Psoas muscle (tissue), 8 donors: Measurements from ENCODE around the gene MRTFA. TPM values are rescaled to one million over a fixed set of nuclear protein-coding genes. Genes with fewer than 3 reads are reported as not detected.

Experiments
- ATAC-seq, 4 donors: fragments of 200-7000 bp; cut with Tn5 transposase; one replicate each; pipeline ENCODE4 v1.9.1; 2020; ENCODE audit warnings: moderate library complexity in 3 of 4, mild to moderate bottlenecking in 2 of 4
- DNase-seq, 2 donors: peaks; one replicate each; pipeline ENCODE4 v3.0.0-alpha.2; 2020
- H3K27ac ChIP-seq: fragments of 200-600 bp; one replicate; pipeline ENCODE4 v1.8.0; 2022
- H3K27me3 ChIP-seq, 3 donors: fragments of 200-600 bp in 1 of 3; one replicate each; pipeline versions ENCODE4 v1.6.1 to v1.8.0; 2013 to 2022; ENCODE audit warnings: low read length in 2 of 3, mild to moderate bottlenecking in 2 of 3, moderate library complexity in 1 of 3; ENCODE audit not compliant: insufficient read depth in 3 of 3
- H3K36me3 ChIP-seq, 2 donors: fragments of 200-600 bp in 1 of 2; one replicate each; pipeline versions ENCODE4 v1.6.1 to v1.8.0; 2013 to 2022; ENCODE audit warnings: low read depth in 1 of 2, mild to moderate bottlenecking in 1 of 2, moderate library complexity in 1 of 2; ENCODE audit not compliant: insufficient read depth in 1 of 2
- H3K4me1 ChIP-seq: fragments of 200-600 bp; one replicate; pipeline ENCODE4 v1.8.0; 2022
- H3K4me3 ChIP-seq: fragments of 200-600 bp; one replicate; pipeline ENCODE4 v1.8.0; 2022; ENCODE audit warnings: mild to moderate bottlenecking
- H3K9me3 ChIP-seq: fragments of 200-600 bp; one replicate; pipeline ENCODE4 v1.8.0; 2022
- CTCF ChIP-seq: fragments of 200-600 bp; IDR thresholded peaks from one replicate; pipeline ENCODE4 v1.8.0; 2022; ENCODE audit warnings: antibody characterized with exemption
- WGBS, 3 donors: extraction: QIAGEN DNeasy Blood & Tissue Kit; methylation state at CpG; one replicate each; pipeline versions ENCODE4 v1.1.6 to v1.1.7; 2013; 5-methylcytosine and 5-hydroxymethylcytosine counted together
- intact Hi-C, 2 donors: fragments of 100-400 bp; cut with DNase I; formaldehyde crosslinking; loops; one replicate each; pipeline versions ENCODE4 v1.11.0 to v1.14.2; 2022
- polyA plus RNA-seq, 3 donors: library from polyadenylated mRNA; stranded (reverse); fragments of 200-250 nt; gene quantifications; one replicate each; pipeline ENCODE4 v1.2.3, GENCODE V29; 2013
- total RNA-seq, 4 donors: library from RNA; stranded (reverse); fragmentation: NEBNext Ultra II Directional in 2 of 4; extraction: Animal tissue kit (Norgen Biotek cat#: 25700) in 2 of 4; gene quantifications; one replicate each; pipeline versions ENCODE4 v1.2.1 to v1.2.4, GENCODE V29; 2021 to 2023
- donor health status: healthy with polysubstance abuse.
- donor health status: DM: no; HTN: no; CAD: no; lungs with moderate emphysema.
- donor health status: Bipolar disorder and iron deficiency.
- donor health status: healthy.
- donor health status: DM: yes; HTN: yes; CAD: no.
- donor health status: DM: no; HTN: no; CAD: no.
- donor health status: DM: no; HTN: no; CAD: no.
- donor health status: DM: yes; HTN: yes; CAD: no.

The MRTFA gene
- total and polyA plus RNA-seq, 7 donors: 10.1 to 24.0 (median 15.7) TPM

GRCh38 chr22:40567626-40568328 lies 68.7 kb downstream of the MRTFA start:
- H3K27me3 ChIP-seq: no peaks in the 10 kb centered on the region
- DNase-seq: no peak
- no peak overlapping the region for H3K27ac ChIP-seq
- WGBS, 3 donors: 39 to 58% (median 42%) methylated on average over 1 of the region's 1 CpG
- H3K9me3 ChIP-seq: peaks cover 3% of the 10 kb centered on the region
- no peak for ATAC-seq
- intact Hi-C loops: no loop called here
- H3K4me3 ChIP-seq: no peak overlapping the region
- TF ChIP-seq CTCF: no peak
- H3K4me1 ChIP-seq: peaks cover 13% of the 10 kb centered on the region
- no peaks in the 10 kb centered on the region for H3K36me3 ChIP-seq

GRCh38 chr22:40567106-40567505 lies 69.4 kb downstream of the MRTFA start:
- ATAC-seq: no peak
- intact Hi-C loops: no loop called here
- WGBS, 3 donors: 90 to 94% (median 92%) methylated on average over 3 of the region's 3 CpGs

GRCh38 chr22:40560994-40561515 lies 75.5 kb downstream of the MRTFA start:
- intact Hi-C loops: no loop called here

More at GRCh38 chr22:40567106-40567505, 69.4 kb downstream of the MRTFA start:
- TF ChIP-seq CTCF: no peak
- Histone ChIP-seq H3K9me3 (peaks cover 3% of the 10 kb centered on the region), H3K36me3 (no peaks in the 10 kb centered on the region), H3K4me3 (no peak overlapping the region), H3K27ac (no peak overlapping the region), H3K27me3 (no peaks in the 10 kb centered on the region), H3K4me1 (peaks cover 13% of the 10 kb centered on the region)
- no peak for DNase-seq

GRCh38 chr22:40560551-40560950 lies 76.0 kb downstream of the MRTFA start:
- WGBS, 3 donors: 79 to 90% (median 85%) methylated on average over 3 of the region's 3 CpGs

More at GRCh38 chr22:40560994-40561515, 75.5 kb downstream of the MRTFA start:
- Histone ChIP-seq H3K4me1 (peaks cover 14% of the 10 kb centered on the region), H3K4me3 (no peak overlapping the region), H3K27me3 (no peaks in the 10 kb centered on the region), H3K36me3 (no peaks in the 10 kb centered on the region), H3K27ac (no peak overlapping the region), H3K9me3 (no peaks in the 10 kb centered on the region)
- no peak for DNase-seq
- no peak for ATAC-seq
- WGBS, 3 donors: 77 to 83% (median 79%) methylated on average over 2 of the region's 2 CpGs
- TF ChIP-seq CTCF: no peak

More at GRCh38 chr22:40560551-40560950, 76.0 kb downstream of the MRTFA start:
- intact Hi-C loops: no loop called here
- H3K4me3 ChIP-seq: no peak overlapping the region
- no peak overlapping the region for H3K27ac ChIP-seq
- ATAC-seq: no peak
- TF ChIP-seq CTCF: no peak
- no peak for DNase-seq
- no peaks in the 10 kb centered on the region for H3K27me3 ChIP-seq
- no peaks in the 10 kb centered on the region for H3K36me3 ChIP-seq
- peaks cover 14% of the 10 kb centered on the region for H3K4me1 ChIP-seq
- no peaks in the 10 kb centered on the region for H3K9me3 ChIP-seq
